Fibroblast of skin of abdomen (primary cell): Measurements from ENCODE around the gene ABCA1.

Experiments used
- DNase-seq: peaks from one replicate; pipeline ENCODE4 v3.0.0-alpha.2; 2013

ABCA1 gene

GRCh38 chr9:104836235-104836634 is 91.7 kb downstream of the ABCA1 start:
- DNase-seq, result no peak

- no peak for DNase-seq
Measured at GRCh38 chr9:104835161-104835560, 92.8 kb downstream of the ABCA1 start.

- DNase-seq, result no peak
Measured at GRCh38 chr9:104833696-104834095, 94.3 kb downstream of the ABCA1 start.

GRCh38 chr9:104831681-104832080 is 96.3 kb downstream of the ABCA1 start:
- DNase-seq, result peak; percentile 61

- no peak for DNase-seq
Measured at GRCh38 chr9:104826911-104827310, 101.0 kb downstream of the ABCA1 start.

- no peak for DNase-seq
Measured at GRCh38 chr9:104826079-104826775, 101.7 kb downstream of the ABCA1 start.

GRCh38 chr9:104820336-104820735 is 107.6 kb downstream of the ABCA1 start:
- no peak for DNase-seq

- DNase-seq, result no peak
Measured at GRCh38 chr9:104819033-104819432, 108.9 kb downstream of the ABCA1 start.

- DNase-seq, result no peak
Measured at GRCh38 chr9:104817437-104817836, 110.5 kb downstream of the ABCA1 start.

- no peak for DNase-seq
Measured at GRCh38 chr9:104815851-104816565, 111.9 kb downstream of the ABCA1 start.

- peak; percentile 22 for DNase-seq
Measured at GRCh38 chr9:104810421-104811339, 117.3 kb downstream of the ABCA1 start.

- peak; percentile 62 for DNase-seq
Measured at GRCh38 chr9:104808035-104808614, 119.8 kb downstream of the ABCA1 start.

GRCh38 chr9:104805441-104805840 is 122.5 kb downstream of the ABCA1 start:
- no peak for DNase-seq

- DNase-seq, result no peak
Measured at GRCh38 chr9:104802906-104803305, 125.0 kb downstream of the ABCA1 start.

- DNase-seq, result no peak
Measured at GRCh38 chr9:104802110-104802509, 125.8 kb downstream of the ABCA1 start.

- DNase-seq, result no peak
Measured at GRCh38 chr9:104800068-104800785, 127.7 kb downstream of the ABCA1 start.

GRCh38 chr9:104798209-104798995 is 129.6 kb downstream of the ABCA1 start:
- no peak for DNase-seq

- DNase-seq, result no peak
Measured at GRCh38 chr9:104795857-104796256, 132.1 kb downstream of the ABCA1 start.

- DNase-seq, result no peak
Measured at GRCh38 chr9:104795082-104795481, 132.9 kb downstream of the ABCA1 start.

GRCh38 chr9:104794070-104794469 is 133.9 kb downstream of the ABCA1 start:
- DNase-seq, result no peak

- no peak for DNase-seq
Measured at GRCh38 chr9:104788251-104788650, 139.7 kb downstream of the ABCA1 start.
